GM12864 (cell line): Measurements from ENCODE around the gene BAD.

ENCODE experiments used
- DNase-seq: peaks from one replicate; pipeline ENCODE4 v3.0.0-alpha.2; 2011; ENCODE audit warnings: low read depth
- H3K4me3 ChIP-seq: 2 replicates; pipeline ENCODE4 v1.5.1; 2011; ENCODE audit warnings: mild to moderate bottlenecking, low read depth, low read length, control low read depth
- CTCF ChIP-seq: IDR thresholded peaks from 2 replicates; pipeline ENCODE4 v1.5.1; 2011; ENCODE audit warnings: low read depth, mild to moderate bottlenecking, moderate library complexity, low read length, control low read depth, inconsistent platforms; ENCODE audit errors: missing control alignments

BAD gene

GRCh38 chr11:64244107-64244506 lies 40.4 kb downstream of the BAD start:
- H3K4me3 ChIP-seq = no peak overlapping the region
- no peak for TF ChIP-seq CTCF
- no peak for DNase-seq

GRCh38 chr11:64243236-64243854 lies 41.1 kb downstream of the BAD start:
- TF ChIP-seq CTCF = no peak
- H3K4me3 ChIP-seq = no peak overlapping the region; the same call in 1 of the 2 replicates

GRCh38 chr11:64241491-64242374 lies 42.7 kb downstream of the BAD start:
- peak overlapping the region; percentile 94 for H3K4me3 ChIP-seq
- DNase-seq = peak; percentile 92
- peak; percentile 9 for TF ChIP-seq CTCF

More at GRCh38 chr11:64243236-64243854, 41.1 kb downstream of the BAD start:
- DNase-seq = no peak

- peak overlapping the region; percentile 94 for H3K4me3 ChIP-seq
- TF ChIP-seq CTCF = no peak
- DNase-seq = no peak
Observed at GRCh38 chr11:64241241-64241490, 43.3 kb downstream of the BAD start.

- DNase-seq = peak; percentile 87
- peak within 1 kb of the TSS; percentile 94 for H3K4me3 ChIP-seq
- TF ChIP-seq CTCF = no peak
Observed at GRCh38 chr11:64240435-64241240, 43.8 kb downstream of the BAD start, which contains the start of gene FKBP2. Gene FKBP2 (plus strand): TSS chr11:64241095. CDS start chr11:64242388, 1,293 bp downstream.

- DNase-seq = peak; percentile 77
- TF ChIP-seq CTCF = no peak
- H3K4me3 ChIP-seq = peak overlapping the region; percentile 94
Observed at GRCh38 chr11:64239662-64240434, 44.6 kb downstream of the BAD start.
